Urinary bladder (tissue), 4 donors: Measurements from ENCODE around the gene DNMT1. TPM values are rescaled to one million over a fixed set of nuclear protein-coding genes. Genes with fewer than 3 reads are reported as not detected.

Experiments
- DNase-seq: peaks from one replicate; pipeline ENCODE4 v3.0.0-alpha.2; 2015; ENCODE audit errors: extremely low spot score
- H3K27ac ChIP-seq: one replicate; pipeline ENCODE4 v1.5.1; 2013; ENCODE audit warnings: low read depth, mild to moderate bottlenecking, moderate library complexity
- H3K36me3 ChIP-seq: one replicate; pipeline ENCODE4 v1.6.1; 2013; ENCODE audit warnings: mild to moderate bottlenecking, moderate library complexity; ENCODE audit not compliant: insufficient read depth
- H3K4me1 ChIP-seq: one replicate; pipeline ENCODE4 v1.6.1; 2013; ENCODE audit warnings: mild to moderate bottlenecking, moderate library complexity; ENCODE audit not compliant: insufficient read depth
- H3K4me3 ChIP-seq: one replicate; pipeline ENCODE4 v1.5.1; 2013; ENCODE audit warnings: low read depth, low read length
- WGBS: extraction: QIAGEN DNeasy Blood & Tissue Kit; methylation state at CpG from one replicate; pipeline ENCODE4 v1.1.7; 2013; 5-methylcytosine and 5-hydroxymethylcytosine counted together
- polyA plus RNA-seq: library from polyadenylated mRNA; stranded (reverse); fragments of 200-250 nt; gene quantifications from one replicate; pipeline ENCODE4 v1.2.3, GENCODE V29; 2013
- total RNA-seq: library from RNA; depleted of rRNA; stranded (reverse); fragments of >200 nt; gene quantifications from one replicate; pipeline ENCODE4 v1.2.3, GENCODE V29; 2014
- donor health status: healthy with polysubstance abuse.
- donor health status: healthy.

Gene DNMT1
- total and polyA plus RNA-seq, 2 donors = 32.5 to 35.5 TPM

DNA sequence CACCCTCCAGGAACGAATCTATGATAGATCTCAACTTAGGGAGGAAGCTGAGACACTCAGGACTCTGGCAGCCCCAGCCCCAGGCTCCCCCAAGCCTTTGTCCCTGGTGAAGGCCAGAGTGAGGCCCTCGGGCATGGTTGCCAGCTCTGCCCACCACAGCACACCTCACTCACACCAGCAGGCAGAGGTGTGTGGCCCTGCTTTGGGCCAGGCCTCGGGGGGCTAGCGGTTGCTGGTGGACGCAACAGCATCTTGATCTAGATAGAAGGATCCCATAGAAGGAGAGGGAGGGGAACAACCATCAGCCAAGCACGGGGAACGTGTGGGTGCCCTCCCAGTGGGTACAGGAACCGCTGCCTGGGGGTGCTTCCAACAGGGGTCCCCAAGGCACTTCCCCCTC lies 36.7 kb downstream of the DNMT1 start:
- no peak overlapping the region for H3K27ac ChIP-seq
- no peaks in the 10 kb centered on the region for H3K4me1 ChIP-seq
- H3K36me3 ChIP-seq = peaks cover 16% of the 10 kb centered on the region
- WGBS = 92% methylated on average over 8 of the region's 8 CpGs
- DNase-seq = no peak
- H3K4me3 ChIP-seq = no peak overlapping the region

GRCh38 chr19:10155839-10156238 lies 38.9 kb downstream of the DNMT1 start:
- no peak overlapping the region for H3K27ac ChIP-seq
- H3K4me3 ChIP-seq = no peak overlapping the region
- H3K4me1 ChIP-seq = no peaks in the 10 kb centered on the region
- H3K36me3 ChIP-seq = peaks cover 14% of the 10 kb centered on the region
- no peak for DNase-seq
- WGBS = 89% methylated on average over 4 of the region's 4 CpGs

DNA sequence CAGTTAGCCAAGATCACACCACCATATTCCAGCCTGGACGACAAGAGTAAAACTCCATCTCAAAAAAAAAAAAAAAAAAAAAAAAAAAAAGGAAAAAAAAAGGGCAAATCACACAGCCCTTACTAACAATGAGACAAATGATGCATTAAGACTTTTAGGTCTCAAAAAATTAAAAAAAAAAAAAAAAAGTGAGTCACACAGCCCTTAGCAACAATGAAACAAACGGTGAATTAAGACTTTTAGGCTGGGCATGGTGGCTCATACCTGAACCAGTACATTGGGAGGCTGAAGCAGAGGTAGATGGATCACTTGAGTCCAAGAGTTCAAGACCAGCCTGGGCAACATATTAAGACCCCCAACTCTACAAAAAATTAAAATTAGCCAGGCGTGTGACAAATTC lies 42.7 kb downstream of the DNMT1 start:
- peaks cover 11% of the 10 kb centered on the region for H3K36me3 ChIP-seq
- DNase-seq = no peak
- no peak overlapping the region for H3K27ac ChIP-seq
- WGBS = 90% methylated on average over 3 of the region's 3 CpGs
- no peak overlapping the region for H3K4me3 ChIP-seq
- H3K4me1 ChIP-seq = no peaks in the 10 kb centered on the region

- H3K4me1 ChIP-seq = no peaks in the 10 kb centered on the region
- peaks cover 11% of the 10 kb centered on the region for H3K36me3 ChIP-seq
- 85% methylated on average over 5 of the region's 5 CpGs for WGBS
- no peak overlapping the region for H3K27ac ChIP-seq
- no peak overlapping the region for H3K4me3 ChIP-seq
- no peak for DNase-seq
Measured at GRCh38 chr19:10151521-10151920, 43.2 kb downstream of the DNMT1 start.

DNA sequence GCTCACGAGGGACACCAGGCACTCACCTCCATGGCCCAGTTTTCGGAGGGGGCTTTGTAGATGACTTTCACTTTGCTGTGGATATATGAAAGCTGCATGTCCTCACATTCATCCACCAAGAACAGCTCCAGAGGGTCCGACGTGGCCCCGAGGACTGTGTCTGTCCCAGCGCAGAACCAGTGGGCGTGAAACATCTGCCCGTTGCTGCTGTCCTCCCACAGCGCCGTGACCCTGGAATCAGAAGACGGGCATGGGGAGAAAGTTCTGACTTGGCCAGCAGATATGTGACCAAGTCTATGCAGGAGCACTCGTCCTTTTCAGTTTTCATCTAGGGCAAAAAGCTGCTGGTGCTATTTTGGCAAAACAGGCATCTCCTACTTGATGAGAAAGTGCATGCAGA lies 45.3 kb downstream of the DNMT1 start:
- Histone ChIP-seq H3K36me3 (peaks cover 8% of the 10 kb centered on the region), H3K27ac (no peak overlapping the region), H3K4me3 (no peak overlapping the region), H3K4me1 (no peaks in the 10 kb centered on the region)
- 96% methylated on average over 12 of the region's 12 CpGs for WGBS
- DNase-seq = no peak

- Histone ChIP-seq H3K27ac (no peak overlapping the region), H3K4me3 (no peak overlapping the region), H3K4me1 (no peaks in the 10 kb centered on the region), H3K36me3 (peaks cover 5% of the 10 kb centered on the region)
- DNase-seq = no peak
- 95% methylated on average over 14 of the region's 14 CpGs for WGBS
Measured at GRCh38 chr19:10146142-10146541, 48.6 kb downstream of the DNMT1 start.

DNA sequence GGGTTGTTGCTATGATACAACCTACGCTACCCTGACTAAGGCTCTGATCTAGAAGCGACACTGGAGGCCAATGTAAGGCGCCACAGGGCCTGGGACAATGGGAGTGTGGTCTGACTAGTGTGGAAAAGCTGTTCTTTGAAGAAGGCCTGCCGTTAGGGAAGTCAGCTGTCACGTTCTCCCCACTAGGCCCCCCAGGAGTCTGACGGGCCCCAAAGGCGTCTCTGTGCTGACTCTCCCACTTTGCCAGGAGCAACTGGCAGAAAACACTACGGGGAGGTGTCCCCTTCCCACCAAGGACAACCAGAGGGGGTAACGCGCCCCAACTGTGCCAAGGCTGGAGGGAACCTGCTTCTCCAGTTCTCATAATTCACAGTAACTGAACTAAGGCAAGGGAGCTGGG lies 49.7 kb downstream of the DNMT1 start:
- H3K4me3 ChIP-seq = no peak overlapping the region
- H3K27ac ChIP-seq = no peak overlapping the region
- no peaks in the 10 kb centered on the region for H3K4me1 ChIP-seq
- no peak for DNase-seq
- WGBS = 92% methylated on average over 10 of the region's 10 CpGs
- peaks cover 3% of the 10 kb centered on the region for H3K36me3 ChIP-seq

DNA sequence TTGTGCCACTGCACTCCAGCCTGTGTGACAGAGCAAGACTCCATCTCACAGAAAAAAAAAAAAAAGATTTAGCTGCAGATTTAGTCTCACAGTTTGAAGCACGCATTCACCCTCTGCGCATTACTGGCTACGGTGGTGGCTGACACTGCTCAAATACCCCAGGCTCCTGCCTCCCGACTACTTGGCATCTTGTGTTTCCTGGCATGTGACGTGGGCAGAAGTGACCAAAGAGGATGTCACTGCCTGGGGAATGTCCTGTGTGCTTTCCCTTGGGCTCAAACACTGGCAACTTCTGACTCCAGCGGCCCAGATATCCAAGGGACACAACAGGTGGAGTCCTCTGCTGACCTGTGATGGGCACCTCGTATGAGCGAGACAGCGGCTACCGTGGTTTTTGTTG lies 50.4 kb downstream of the DNMT1 start:
- Histone ChIP-seq H3K36me3 (peaks cover under 1% of the 10 kb centered on the region), H3K27ac (no peak overlapping the region), H3K4me1 (no peaks in the 10 kb centered on the region), H3K4me3 (no peak overlapping the region)
- WGBS = 94% methylated on average over 10 of the region's 10 CpGs
- no peak for DNase-seq

DNA sequence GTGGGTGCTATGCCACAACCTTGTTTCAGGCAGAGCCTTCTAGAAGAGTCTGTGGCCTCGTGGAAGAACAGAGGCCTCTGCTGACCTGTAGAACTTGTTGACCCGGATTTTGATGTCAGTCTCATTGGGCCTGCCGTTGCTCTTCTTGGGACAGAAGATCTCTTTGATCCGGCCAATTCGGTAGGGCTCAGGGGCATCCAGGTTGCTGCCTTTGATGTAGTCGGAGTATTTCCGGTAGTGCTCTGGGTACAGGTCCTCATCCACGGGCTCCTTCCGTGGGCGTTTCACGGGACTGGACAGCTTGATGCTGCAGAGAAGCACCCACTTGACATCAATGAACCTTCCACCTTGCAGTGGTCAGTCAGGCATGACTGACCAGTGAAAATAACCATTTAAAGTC lies 51.1 kb downstream of the DNMT1 start:
- no peak overlapping the region for H3K4me3 ChIP-seq
- DNase-seq = no peak
- no peaks in the 10 kb centered on the region for H3K36me3 ChIP-seq
- no peak overlapping the region for H3K27ac ChIP-seq
- H3K4me1 ChIP-seq = no peaks in the 10 kb centered on the region
- 90% methylated on average over 11 of the region's 11 CpGs for WGBS

DNA sequence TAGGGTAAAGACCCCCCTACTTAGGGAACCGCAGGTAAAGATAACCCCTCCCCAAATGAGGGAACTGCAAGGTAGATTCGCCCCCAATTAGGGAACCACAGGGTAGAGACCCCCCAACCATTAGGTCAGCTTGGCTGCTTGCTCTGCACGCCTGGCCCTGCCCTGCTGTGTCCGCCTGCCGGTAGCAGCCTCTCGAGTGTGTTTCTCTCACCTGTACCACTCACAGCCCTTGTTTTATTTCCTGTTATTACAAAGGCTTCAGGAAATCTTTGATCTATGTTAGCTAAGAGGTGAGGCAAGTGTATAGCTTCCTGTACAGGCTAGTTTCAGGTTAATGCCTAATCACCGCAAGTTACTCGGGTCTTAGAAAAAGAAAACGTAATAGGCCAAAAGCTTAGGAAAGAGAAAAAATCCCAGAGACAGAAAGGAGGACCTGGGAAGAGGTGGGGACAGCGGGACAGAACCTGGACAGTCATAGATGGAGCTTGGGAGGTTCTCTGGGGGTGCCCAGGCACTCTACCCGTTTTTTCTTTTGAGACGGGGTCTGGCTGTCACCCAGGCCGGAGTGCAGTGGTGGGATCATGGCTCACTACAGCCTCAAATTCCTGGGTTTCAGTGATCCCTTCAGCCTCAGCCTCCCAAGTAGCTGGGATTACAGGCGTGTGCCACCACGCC lies 51.9 kb downstream of the DNMT1 start:
- no peaks in the 10 kb centered on the region for H3K36me3 ChIP-seq
- no peak for DNase-seq
- WGBS = 85% methylated on average over 15 of the region's 15 CpGs
- peak overlapping the region; percentile 63 for H3K27ac ChIP-seq
- H3K4me3 ChIP-seq = no peak overlapping the region
- H3K4me1 ChIP-seq = no peaks in the 10 kb centered on the region

DNA sequence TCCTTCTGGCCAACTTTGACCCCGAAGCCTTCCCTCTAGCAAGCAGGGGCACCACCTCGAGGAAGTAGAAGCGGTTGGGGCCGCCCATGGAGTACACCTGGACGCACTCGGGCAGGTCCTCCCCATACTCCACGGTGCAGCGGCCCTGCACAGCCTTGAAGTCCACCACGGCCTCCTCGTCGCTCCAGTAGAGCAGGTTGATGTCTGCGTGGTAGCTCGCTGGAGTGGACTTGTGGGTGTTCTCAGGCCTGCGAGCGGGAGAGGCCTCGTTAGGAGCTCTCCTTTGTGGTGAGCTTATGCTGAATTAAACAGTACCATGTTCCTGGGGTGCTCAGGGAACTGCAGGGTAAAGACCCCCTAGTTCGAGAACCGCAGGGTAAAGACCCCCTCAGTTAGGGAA lies 52.8 kb downstream of the DNMT1 start:
- H3K36me3 ChIP-seq = no peaks in the 10 kb centered on the region
- DNase-seq = no peak

GRCh38 chr19:10141479-10141878 lies 53.3 kb downstream of the DNMT1 start:
- H3K27ac ChIP-seq = no peak overlapping the region
- no peak for DNase-seq
- WGBS = 91% methylated on average over 13 of the region's 13 CpGs
- no peaks in the 10 kb centered on the region for H3K4me1 ChIP-seq
- H3K4me3 ChIP-seq = no peak overlapping the region
- H3K36me3 ChIP-seq = peaks cover 3% of the 10 kb centered on the region

More for the DNA sequence above, 52.8 kb downstream of the DNMT1 start:
- no peaks in the 10 kb centered on the region for H3K4me1 ChIP-seq
- no peak overlapping the region for H3K27ac ChIP-seq
- WGBS = 95% methylated on average over 18 of the region's 18 CpGs
- no peak overlapping the region for H3K4me3 ChIP-seq

GRCh38 chr19:10139952-10140351 lies 54.8 kb downstream of the DNMT1 start:
- Histone ChIP-seq H3K4me1 (no peaks in the 10 kb centered on the region), H3K4me3 (no peak overlapping the region), H3K36me3 (peaks cover 3% of the 10 kb centered on the region), H3K27ac (no peak overlapping the region)
- no peak for DNase-seq
- 96% methylated on average over 23 of the region's 23 CpGs for WGBS

GRCh38 chr19:10138879-10139795 lies 55.6 kb downstream of the DNMT1 start:
- H3K27ac ChIP-seq = no peak overlapping the region
- H3K36me3 ChIP-seq = peaks cover 3% of the 10 kb centered on the region
- no peaks in the 10 kb centered on the region for H3K4me1 ChIP-seq
- H3K4me3 ChIP-seq = no peak overlapping the region
- DNase-seq = no peak
- 93% methylated on average over 27 of the region's 27 CpGs for WGBS
